SK-N-SH (cell line): ENCODE measurements around the gene RCBTB2.

Source experiments
- EP300 ChIP-seq, 2 experiments: IDR thresholded peaks; 2 replicates each; pipeline versions ENCODE4 v1.4.0 to v1.6.1; 2012; ENCODE audit warnings: borderline replicate concordance in 1 of 2, low read depth in 1 of 2, low read length in 1 of 2
- FOXM1 ChIP-seq: IDR thresholded peaks from 2 replicates; pipeline ENCODE4 v1.4.0; 2012; ENCODE audit warnings: low read depth, mild to moderate bottlenecking
- GABPA ChIP-seq: IDR thresholded peaks from 2 replicates; pipeline ENCODE4 v1.4.0; 2012; ENCODE audit warnings: low read depth, mild to moderate bottlenecking
- POLR2AphosphoS5 ChIP-seq: IDR thresholded peaks from 2 replicates; pipeline ENCODE4 v1.6.1; 2012; ENCODE audit warnings: low read depth, low read length
- RCOR1 ChIP-seq: fragments of 150-350 bp; IDR thresholded peaks from 2 replicates; pipeline ENCODE4 v1.6.1; 2017; ENCODE audit warnings: antibody characterized with exemption, low read length
- REST ChIP-seq: IDR thresholded peaks from 2 replicates; pipeline ENCODE4 v1.6.1; 2012; ENCODE audit warnings: mild to moderate bottlenecking, low read depth, low read length, moderate library complexity
- RFX5 ChIP-seq: IDR thresholded peaks from 2 replicates; pipeline ENCODE4 v1.6.1; 2012; ENCODE audit warnings: mild to moderate bottlenecking, improper control_type of control experiment, low read length
- SIN3A ChIP-seq: IDR thresholded peaks from 2 replicates; pipeline ENCODE4 v1.6.1; 2012; ENCODE audit warnings: low read depth, mild to moderate bottlenecking, low read length, moderate library complexity, borderline replicate concordance
- USF1 ChIP-seq: IDR thresholded peaks from 2 replicates; pipeline ENCODE4 v1.4.0; 2012; ENCODE audit warnings: low read depth, borderline replicate concordance
- ZBTB33 ChIP-seq: IDR thresholded peaks from 2 replicates; pipeline ENCODE4 v1.4.0; 2012; ENCODE audit warnings: low read depth, borderline replicate concordance
- TF ChIP-seq, protein P1 (sequence below): fragments of 200-600 bp; sonication (generic); IDR thresholded peaks from 2 replicates; pipeline ENCODE4 v1.6.1; 2017; ENCODE audit warnings: antibody characterized with exemption, mild to moderate bottlenecking, moderate library complexity
- TF ChIP-seq, protein P2 (sequence below): IDR thresholded peaks from 2 replicates; pipeline ENCODE4 v1.4.0; 2012; ENCODE audit warnings: low read depth

DNA sequence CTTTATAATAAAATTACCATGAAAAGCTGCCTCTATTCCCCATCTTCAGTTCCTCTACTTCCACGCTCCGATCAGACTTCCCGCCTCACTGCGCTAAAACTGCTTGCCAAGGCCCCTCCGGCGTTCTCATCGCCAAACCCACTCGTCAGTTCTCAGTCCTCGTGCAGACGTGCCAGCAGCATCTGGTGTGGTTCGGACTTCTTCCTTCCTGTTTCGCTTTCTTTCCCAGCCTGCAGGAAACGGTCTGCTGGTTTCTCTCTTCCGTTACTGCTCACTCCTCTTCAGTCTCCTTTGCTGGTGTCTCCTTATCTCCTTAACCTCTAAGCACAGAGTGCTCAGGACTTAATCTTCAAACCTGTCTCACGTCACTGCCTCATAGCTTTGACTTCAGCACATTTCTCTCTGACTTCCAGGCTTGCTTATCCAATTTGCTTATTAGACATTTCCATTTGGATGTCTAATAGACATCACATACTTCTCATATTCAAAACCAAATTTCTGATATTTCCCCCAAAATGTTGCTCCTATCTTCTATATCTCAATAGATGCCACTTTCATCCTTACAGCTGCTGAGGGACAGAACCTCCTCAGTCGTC is 40.3 kb downstream of the RCBTB2 start:
- TF ChIP-seq, protein P1, sequence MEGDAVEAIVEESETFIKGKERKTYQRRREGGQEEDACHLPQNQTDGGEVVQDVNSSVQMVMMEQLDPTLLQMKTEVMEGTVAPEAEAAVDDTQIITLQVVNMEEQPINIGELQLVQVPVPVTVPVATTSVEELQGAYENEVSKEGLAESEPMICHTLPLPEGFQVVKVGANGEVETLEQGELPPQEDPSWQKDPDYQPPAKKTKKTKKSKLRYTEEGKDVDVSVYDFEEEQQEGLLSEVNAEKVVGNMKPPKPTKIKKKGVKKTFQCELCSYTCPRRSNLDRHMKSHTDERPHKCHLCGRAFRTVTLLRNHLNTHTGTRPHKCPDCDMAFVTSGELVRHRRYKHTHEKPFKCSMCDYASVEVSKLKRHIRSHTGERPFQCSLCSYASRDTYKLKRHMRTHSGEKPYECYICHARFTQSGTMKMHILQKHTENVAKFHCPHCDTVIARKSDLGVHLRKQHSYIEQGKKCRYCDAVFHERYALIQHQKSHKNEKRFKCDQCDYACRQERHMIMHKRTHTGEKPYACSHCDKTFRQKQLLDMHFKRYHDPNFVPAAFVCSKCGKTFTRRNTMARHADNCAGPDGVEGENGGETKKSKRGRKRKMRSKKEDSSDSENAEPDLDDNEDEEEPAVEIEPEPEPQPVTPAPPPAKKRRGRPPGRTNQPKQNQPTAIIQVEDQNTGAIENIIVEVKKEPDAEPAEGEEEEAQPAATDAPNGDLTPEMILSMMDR = no peak
- TF ChIP-seq RCOR1 = no peak
- no peak for TF ChIP-seq RFX5
- no peak for TF ChIP-seq POLR2AphosphoS5
- TF ChIP-seq, protein P2, sequence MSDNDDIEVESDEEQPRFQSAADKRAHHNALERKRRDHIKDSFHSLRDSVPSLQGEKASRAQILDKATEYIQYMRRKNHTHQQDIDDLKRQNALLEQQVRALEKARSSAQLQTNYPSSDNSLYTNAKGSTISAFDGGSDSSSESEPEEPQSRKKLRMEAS = no peak
- TF ChIP-seq USF1 = no peak
- TF ChIP-seq FOXM1 = no peak
- TF ChIP-seq REST = no peak
- no peak for TF ChIP-seq GABPA
- no peak for TF ChIP-seq ZBTB33
- no peak for TF ChIP-seq EP300 (IDR thresholded peaks at IDR 0.05; ENCODE audit: borderline replicate concordance in 1 of 2, low read depth in 1 of 2, low read length in 1 of 2)
- no peak for TF ChIP-seq SIN3A
